ENCODE results near the gene PDLIM3. TPM values are rescaled to one million over a fixed set of nuclear protein-coding genes. Genes with fewer than 3 reads are reported as not detected.

Gene PDLIM3
- total RNA-seq, 1 experiment from 2014 or later: 4.8 TPM

DNA sequence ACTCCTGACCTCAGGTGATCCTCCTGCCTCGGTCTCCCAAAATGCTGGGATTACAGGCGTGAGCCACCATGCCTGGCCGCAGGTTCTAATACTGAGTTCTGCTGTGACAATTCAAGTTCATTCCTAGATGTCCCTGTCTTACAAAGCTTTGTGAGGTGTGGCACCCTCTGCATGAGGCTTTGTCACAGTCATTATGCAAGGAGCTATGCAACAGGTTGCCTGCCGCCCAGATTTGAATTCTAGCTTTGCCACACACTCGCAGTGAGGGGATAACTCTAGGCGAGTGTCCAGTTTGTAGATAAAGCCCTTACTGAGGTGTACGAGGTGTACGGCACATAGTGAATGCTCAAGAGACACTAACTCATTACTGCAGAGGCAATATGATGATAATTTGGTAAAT is 67.3 kb downstream of the PDLIM3 start:
- no peak for DNase-seq
- H3K36me3 Mint-ChIP-seq (ENCODE audit: insufficient read depth, unreplicated experiment): no peaks in the 10 kb centered on the region
- peaks cover 42% of the 10 kb centered on the region for H3K27me3 Mint-ChIP-seq (ENCODE audit: insufficient read depth, unreplicated experiment)
- BruUV-seq (replicated peaks): no TSS peak
- no peaks in the 10 kb centered on the region for H3K4me1 Mint-ChIP-seq (ENCODE audit: low read depth, unreplicated experiment)
- Histone ChIP-seq H3K4me3 (ENCODE audit: low read depth, low read length) (no peak overlapping the region), H3K36me3 (ENCODE audit: control insufficient read depth, insufficient read depth, low read length) (no peaks in the 10 kb centered on the region), H3K9me3 (no peaks in the 10 kb centered on the region), H3K27me3 (replicated peaks; ENCODE audit: control insufficient read depth, insufficient read depth, low read length) (no peaks in the 10 kb centered on the region; the same call in 1 of the 2 replicates), H3K4me1 (0 out of 2 replicates have a peak, but pooled peaks cover 3% of the 10 kb centered on the region)
- intact Hi-C loops (cut with micrococcal nuclease; ENCODE audit: unreplicated experiment): no loop called here
- no peak overlapping the region for H3K4me3 Mint-ChIP-seq (ENCODE audit: unreplicated experiment)
- POLR2A ChIA-PET: no interaction called here
- TF ChIP-seq CTCF (IDR thresholded peaks at IDR 0.05; ENCODE audit: insufficient read depth in 1 of 2, low read depth in 1 of 2, low read length in 1 of 2, severe bottlenecking in 1 of 2, unreplicated experiment in 1 of 2): no peak
- H3K27ac Mint-ChIP-seq (ENCODE audit: unreplicated experiment): no peak overlapping the region
- H3K9me3 Mint-ChIP-seq (ENCODE audit: unreplicated experiment): no peaks in the 10 kb centered on the region
- CTCF ChIA-PET: no interaction called here

DNA sequence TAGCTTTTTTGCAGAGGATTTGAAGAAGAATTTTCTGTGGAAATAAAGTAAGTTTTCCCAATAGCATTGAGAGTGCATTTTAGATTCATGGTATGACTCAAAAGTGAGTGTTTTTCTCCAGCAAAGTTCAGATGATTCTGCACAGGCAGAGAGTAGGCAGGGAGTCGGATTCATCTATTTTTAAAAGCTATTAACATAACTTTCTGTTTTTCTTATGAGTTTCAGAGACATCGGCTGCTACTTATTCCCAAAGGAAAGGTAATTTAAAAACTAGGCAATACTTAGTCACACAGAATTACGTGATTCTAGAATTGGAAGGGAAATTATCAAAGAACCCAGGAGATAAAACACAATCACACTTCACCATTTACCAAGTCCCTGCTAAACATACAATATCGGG is 68.2 kb downstream of the PDLIM3 start:
- intact Hi-C loops (cut with micrococcal nuclease; ENCODE audit: unreplicated experiment): no loop called here
- Histone ChIP-seq H3K27me3 (replicated peaks; ENCODE audit: control insufficient read depth, insufficient read depth, low read length) (no peaks in the 10 kb centered on the region; the same call in 1 of the 2 replicates), H3K36me3 (ENCODE audit: control insufficient read depth, insufficient read depth, low read length) (no peaks in the 10 kb centered on the region), H3K4me3 (ENCODE audit: low read depth, low read length) (no peak overlapping the region), H3K4me1 (0 out of 2 replicates have a peak, but pooled peaks cover 3% of the 10 kb centered on the region), H3K9me3 (no peaks in the 10 kb centered on the region)
- Mint-ChIP-seq H3K27ac (ENCODE audit: unreplicated experiment) (no peak overlapping the region), H3K9me3 (ENCODE audit: unreplicated experiment) (no peaks in the 10 kb centered on the region), H3K27me3 (ENCODE audit: insufficient read depth, unreplicated experiment) (peaks cover 43% of the 10 kb centered on the region), H3K4me1 (ENCODE audit: low read depth, unreplicated experiment) (no peaks in the 10 kb centered on the region), H3K4me3 (ENCODE audit: unreplicated experiment) (no peak overlapping the region), H3K36me3 (ENCODE audit: insufficient read depth, unreplicated experiment) (no peaks in the 10 kb centered on the region)
- ChIA-PET POLR2A (no interaction called here), CTCF (no interaction called here)
- BruUV-seq (replicated peaks): no TSS peak
- no peak for TF ChIP-seq CTCF (IDR thresholded peaks at IDR 0.05; ENCODE audit: insufficient read depth in 1 of 2, low read depth in 1 of 2, low read length in 1 of 2, severe bottlenecking in 1 of 2, unreplicated experiment in 1 of 2)
- DNase-seq: no peak

DNA sequence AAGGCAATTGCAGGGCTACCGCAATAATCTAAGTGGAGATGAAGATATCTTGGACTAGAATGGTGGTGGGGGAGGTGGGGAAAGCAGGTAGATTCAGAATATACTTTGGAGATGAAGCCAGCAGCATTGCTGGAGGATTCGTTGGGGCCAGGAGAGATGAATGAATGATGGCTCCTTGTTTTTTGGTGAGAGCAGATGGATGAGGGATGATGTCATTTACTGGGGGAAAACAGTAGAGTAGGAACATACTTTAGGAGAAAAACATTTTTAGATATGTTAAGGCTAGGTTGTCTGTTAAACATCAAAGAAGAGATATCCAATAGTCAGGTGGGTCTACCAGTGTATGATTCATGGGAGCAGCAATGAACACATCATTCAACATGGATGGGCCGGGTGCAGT is 69.6 kb downstream of the PDLIM3 start:
- DNase-seq: no peak
- Mint-ChIP-seq H3K4me1 (ENCODE audit: low read depth, unreplicated experiment) (no peaks in the 10 kb centered on the region), H3K9me3 (ENCODE audit: unreplicated experiment) (no peaks in the 10 kb centered on the region), H3K36me3 (ENCODE audit: insufficient read depth, unreplicated experiment) (no peaks in the 10 kb centered on the region), H3K27me3 (ENCODE audit: insufficient read depth, unreplicated experiment) (peaks cover 51% of the 10 kb centered on the region), H3K27ac (ENCODE audit: unreplicated experiment) (no peak overlapping the region), H3K4me3 (ENCODE audit: unreplicated experiment) (no peak overlapping the region)
- Histone ChIP-seq H3K36me3 (ENCODE audit: control insufficient read depth, insufficient read depth, low read length) (no peaks in the 10 kb centered on the region), H3K27me3 (replicated peaks; ENCODE audit: control insufficient read depth, insufficient read depth, low read length) (no peaks in the 10 kb centered on the region; the same call in 1 of the 2 replicates), H3K9me3 (no peaks in the 10 kb centered on the region), H3K4me3 (ENCODE audit: low read depth, low read length) (no peak overlapping the region), H3K4me1 (0 out of 2 replicates have a peak, but pooled peaks cover 3% of the 10 kb centered on the region)
- no TSS peak for BruUV-seq (replicated peaks)
- TF ChIP-seq CTCF (IDR thresholded peaks at IDR 0.05; ENCODE audit: insufficient read depth in 1 of 2, low read depth in 1 of 2, low read length in 1 of 2, severe bottlenecking in 1 of 2, unreplicated experiment in 1 of 2): no peak
- CTCF ChIA-PET: no interaction called here
- intact Hi-C loops (cut with micrococcal nuclease; ENCODE audit: unreplicated experiment): no loop called here
- POLR2A ChIA-PET: no interaction called here
